PC-3 (cell line): ENCODE results near the gene DCP2. TPM values are rescaled to one million over a fixed set of nuclear protein-coding genes. Genes with fewer than 3 reads are reported as not detected.

Experiments used
- ATAC-seq: fragments of 200-7000 bp; cut with Tn5 transposase; 2 replicates; pipeline ENCODE4 v1.9.1; 2020; ENCODE audit warnings: mild to moderate bottlenecking, moderate library complexity
- BruUV-seq: library from RNA; stranded (reverse); fragments of 400-500 nt; replicated peaks from 2 replicates; lab custom pipeline; 2021; lab: Mats Ljungman, UMichigan
- CTCF ChIA-PET: fragments of 300-600 bp; sonication (Branson Sonifier 250); formaldehyde crosslinking; loops from one replicate; lab custom pipeline; 2022; ENCODE audit warnings: antibody characterized with exemption; lab: Charles Lee
- POLR2A ChIA-PET: fragments of 300-600 bp; sonication (Branson Sonifier 250); formaldehyde crosslinking; loops from one replicate; lab custom pipeline; 2022; ENCODE audit warnings: antibody characterized with exemption; ENCODE audit not compliant: unreplicated experiment; lab: Charles Lee
- DNase-seq: peaks from one replicate; pipeline ENCODE4 v3.0.0-alpha.2; 2015
- H2AFZ ChIP-seq: fragments of 300-600 bp; sonication (generic); 2 replicates; pipeline ENCODE4 v1.6.0; 2016; ENCODE audit warnings: antibody characterized with exemption, low read length
- H3F3A ChIP-seq: fragments of 300-600 bp; sonication (generic); one replicate; pipeline ENCODE4 v1.6.0; 2017; ENCODE audit warnings: antibody characterized with exemption, low read length, control low read depth, mild to moderate bottlenecking; ENCODE audit not compliant: unreplicated experiment
- H3K27ac ChIP-seq: fragments of 300-600 bp; sonication (generic); 2 replicates; pipeline ENCODE4 v1.5.1; 2016; ENCODE audit warnings: mild to moderate bottlenecking, low read length
- H3K27me3 ChIP-seq: fragments of 300-600 bp; sonication (generic); 2 replicates; pipeline ENCODE4 v1.6.1; 2016; ENCODE audit warnings: low read length, mixed read lengths
- H3K36me3 ChIP-seq: fragments of 300-600 bp; sonication (generic); 2 replicates; pipeline ENCODE4 v1.6.1; 2016; ENCODE audit warnings: low read depth, mixed run types, low read length, mixed read lengths
- H3K4me1 ChIP-seq: fragments of 300-600 bp; sonication (generic); 2 replicates; pipeline ENCODE4 v1.5.1; 2016; ENCODE audit warnings: low read length; ENCODE audit not compliant: insufficient read depth
- H3K4me2 ChIP-seq: fragments of 300-600 bp; sonication (generic); 2 replicates; pipeline ENCODE4 v1.6.0; 2016; ENCODE audit warnings: low read length
- H3K4me3 ChIP-seq: fragments of 300-600 bp; sonication (generic); 2 replicates; pipeline ENCODE4 v1.5.1; 2016; ENCODE audit warnings: mild to moderate bottlenecking, low read length, mixed read lengths
- H3K79me2 ChIP-seq: fragments of 300-600 bp; sonication (generic); 2 replicates; pipeline ENCODE4 v1.6.1; 2017; ENCODE audit warnings: low read length, mixed read lengths
- H3K9ac ChIP-seq: fragments of 300-600 bp; sonication (generic); 2 replicates; pipeline ENCODE4 v1.6.0; 2016; ENCODE audit warnings: mild to moderate bottlenecking, low read length
- H3K9me2 ChIP-seq: fragments of 300-600 bp; sonication (generic); replicated peaks from 2 replicates; pipeline ENCODE4 v1.6.1; 2016; ENCODE audit warnings: mixed run types, low read length, mixed read lengths
- H3K9me3 ChIP-seq: fragments of 300-600 bp; sonication (generic); 2 replicates; pipeline ENCODE4 v1.6.1; 2016; ENCODE audit warnings: low read length, mixed read lengths
- H4K20me1 ChIP-seq: fragments of 300-600 bp; sonication (generic); 2 replicates; pipeline ENCODE4 v1.6.1; 2016; ENCODE audit warnings: low read length, mixed read lengths
- EZH2 ChIP-seq: fragments of 300-600 bp; sonication (generic); IDR thresholded peaks from one replicate; pipeline ENCODE4 v1.6.1; 2017; ENCODE audit warnings: antibody characterized with exemption, mild to moderate bottlenecking, low read length; ENCODE audit not compliant: unreplicated experiment
- EZH2phosphoT487 ChIP-seq: fragments of 300-600 bp; sonication (generic); IDR thresholded peaks from 2 replicates; pipeline ENCODE4 v1.6.1; 2018; ENCODE audit warnings: mild to moderate bottlenecking, antibody characterized with exemption, low read length, borderline replicate concordance
- intact Hi-C: fragments of 100-400 bp; cut with micrococcal nuclease; formaldehyde crosslinking; loops from 2 replicates; pipeline ENCODE4 v1.9.0; 2023
- total RNA-seq: library from RNA; depleted of rRNA; stranded (reverse); fragments of >200 nt; gene quantifications from 2 replicates; pipeline ENCODE4 v1.2.3, GENCODE V29; 2014
- TF ChIP-seq, protein P1 (sequence below): fragments of 300-600 bp; sonication (generic); conservative IDR thresholded peaks from 2 replicates; pipeline ENCODE4 v1.5.1; 2017; ENCODE audit warnings: antibody characterized with exemption, low read depth, mild to moderate bottlenecking, low read length

DCP2 gene
- total RNA-seq, 1 experiment from 2014 or later, result 33.6 TPM

DNA sequence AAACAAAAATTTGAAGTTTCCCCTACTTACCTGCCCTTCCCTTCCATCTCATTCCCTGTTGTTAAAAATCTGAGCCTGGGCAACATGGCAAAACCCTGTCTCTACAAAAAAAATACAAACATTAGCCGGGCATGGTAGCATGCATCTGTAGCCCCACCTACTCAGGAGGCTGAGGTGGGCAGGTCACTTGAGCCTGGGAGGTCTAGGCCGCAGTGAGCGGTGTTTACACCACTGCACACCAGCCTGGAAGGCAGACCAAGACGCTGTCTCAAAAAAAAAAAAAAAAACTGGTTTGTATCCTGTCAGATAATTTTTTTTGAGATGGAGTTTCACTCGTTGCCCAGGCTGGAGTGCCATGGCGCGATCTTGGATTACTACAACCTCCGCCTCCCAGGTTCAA is 38.3 kb upstream of the DCP2 start:
- no peak overlapping the region for H3K4me2 ChIP-seq
- no peaks in the 10 kb centered on the region for H3K9me3 ChIP-seq
- H3K9me2 ChIP-seq, result no peaks in the 10 kb centered on the region
- no peak overlapping the region for H3K27ac ChIP-seq
- BruUV-seq, result no TSS peak
- ChIA-PET CTCF (no interaction called here), POLR2A (no interaction called here)
- no peaks in the 10 kb centered on the region for H3K79me2 ChIP-seq
- H3K36me3 ChIP-seq, result no peaks in the 10 kb centered on the region
- ATAC-seq (no peak), DNase-seq (no peak)
- no peaks in the 10 kb centered on the region for H4K20me1 ChIP-seq
- no peak overlapping the region for H2AFZ ChIP-seq
- no peak for TF ChIP-seq EZH2phosphoT487
- no peak for TF ChIP-seq EZH2
- TF ChIP-seq, protein P1, sequence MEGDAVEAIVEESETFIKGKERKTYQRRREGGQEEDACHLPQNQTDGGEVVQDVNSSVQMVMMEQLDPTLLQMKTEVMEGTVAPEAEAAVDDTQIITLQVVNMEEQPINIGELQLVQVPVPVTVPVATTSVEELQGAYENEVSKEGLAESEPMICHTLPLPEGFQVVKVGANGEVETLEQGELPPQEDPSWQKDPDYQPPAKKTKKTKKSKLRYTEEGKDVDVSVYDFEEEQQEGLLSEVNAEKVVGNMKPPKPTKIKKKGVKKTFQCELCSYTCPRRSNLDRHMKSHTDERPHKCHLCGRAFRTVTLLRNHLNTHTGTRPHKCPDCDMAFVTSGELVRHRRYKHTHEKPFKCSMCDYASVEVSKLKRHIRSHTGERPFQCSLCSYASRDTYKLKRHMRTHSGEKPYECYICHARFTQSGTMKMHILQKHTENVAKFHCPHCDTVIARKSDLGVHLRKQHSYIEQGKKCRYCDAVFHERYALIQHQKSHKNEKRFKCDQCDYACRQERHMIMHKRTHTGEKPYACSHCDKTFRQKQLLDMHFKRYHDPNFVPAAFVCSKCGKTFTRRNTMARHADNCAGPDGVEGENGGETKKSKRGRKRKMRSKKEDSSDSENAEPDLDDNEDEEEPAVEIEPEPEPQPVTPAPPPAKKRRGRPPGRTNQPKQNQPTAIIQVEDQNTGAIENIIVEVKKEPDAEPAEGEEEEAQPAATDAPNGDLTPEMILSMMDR, result no peak
- no peak overlapping the region for H3K4me3 ChIP-seq
- no peak overlapping the region for H3K9ac ChIP-seq
- intact Hi-C loops, result no loop called here
- H3K4me1 ChIP-seq, result peaks cover 5% of the 10 kb centered on the region
- no peaks in the 10 kb centered on the region for H3F3A ChIP-seq
- H3K27me3 ChIP-seq, result no peaks in the 10 kb centered on the region

GRCh38 chr5:112940670-112941069 is 35.9 kb upstream of the DCP2 start:
- Histone ChIP-seq H3K27me3 (no peaks in the 10 kb centered on the region), H3K36me3 (no peaks in the 10 kb centered on the region), H3K9me2 (no peaks in the 10 kb centered on the region), H3K27ac (no peak overlapping the region), H3K4me2 (no peak overlapping the region), H3K4me3 (no peak overlapping the region), H3K9ac (no peak overlapping the region), H2AFZ (no peak overlapping the region), H3K79me2 (no peaks in the 10 kb centered on the region), H3K4me1 (peaks cover 2% of the 10 kb centered on the region), H3F3A (no peaks in the 10 kb centered on the region), H3K9me3 (no peaks in the 10 kb centered on the region), H4K20me1 (no peaks in the 10 kb centered on the region)
- DNase-seq (no peak), ATAC-seq (no peak)
- POLR2A ChIA-PET, result no interaction called here
- CTCF ChIA-PET, result no interaction called here
- TF ChIP-seq, protein P1, result no peak
- TF ChIP-seq EZH2, result no peak
- TF ChIP-seq EZH2phosphoT487, result no peak
- intact Hi-C loops, result no loop called here
- BruUV-seq, result no TSS peak

DNA sequence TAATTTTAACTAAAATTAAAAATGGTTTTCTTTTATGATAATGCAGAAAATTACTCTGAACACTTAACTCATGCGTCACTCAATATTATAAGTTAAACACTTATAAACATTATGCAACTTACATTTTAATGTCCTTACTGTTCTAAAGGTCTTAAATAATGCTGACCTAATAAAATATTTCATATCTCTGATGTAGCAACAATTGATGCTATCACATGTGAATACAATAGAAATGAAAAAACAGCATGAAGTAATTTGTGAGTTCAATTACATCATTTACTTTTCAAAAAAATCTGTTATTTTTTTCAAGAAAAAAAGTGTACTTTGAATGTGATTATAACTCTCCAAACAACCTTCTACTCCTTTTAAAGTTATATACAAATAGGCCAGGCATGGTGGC is 28.1 kb upstream of the DCP2 start:
- Histone ChIP-seq H3K9me2 (no peaks in the 10 kb centered on the region), H3K36me3 (no peaks in the 10 kb centered on the region), H3K9ac (no peak overlapping the region), H4K20me1 (no peaks in the 10 kb centered on the region), H3K27me3 (no peaks in the 10 kb centered on the region), H3K4me1 (no peaks in the 10 kb centered on the region), H2AFZ (no peak overlapping the region), H3K27ac (no peak overlapping the region), H3K4me3 (no peak overlapping the region), H3K4me2 (no peak overlapping the region), H3K79me2 (no peaks in the 10 kb centered on the region), H3K9me3 (no peaks in the 10 kb centered on the region), H3F3A (no peaks in the 10 kb centered on the region)
- ATAC-seq (no peak), DNase-seq (no peak)
- BruUV-seq, result no TSS peak
- intact Hi-C loops, result no loop called here
- CTCF ChIA-PET, result no interaction called here
- POLR2A ChIA-PET, result no interaction called here
- TF ChIP-seq, protein P1, result no peak
- no peak for TF ChIP-seq EZH2
- TF ChIP-seq EZH2phosphoT487, result no peak
